GM18526 (cell line): ENCODE results near the gene PTTG1.

Source experiments
- POLR2A ChIP-seq: IDR thresholded peaks from 3 replicates; pipeline ENCODE4 v1.6.1; 2011; ENCODE audit not compliant: insufficient read length; ENCODE audit errors: extremely low read depth

Gene PTTG1

GRCh38 chr5:160471761-160472160 is 50.1 kb downstream of the PTTG1 start:
- no peak for TF ChIP-seq POLR2A

GRCh38 chr5:160472482-160472881 is 50.8 kb downstream of the PTTG1 start:
- no peak for TF ChIP-seq POLR2A

GRCh38 chr5:160473681-160474080 is 52.0 kb downstream of the PTTG1 start:
- TF ChIP-seq POLR2A, result no peak

- TF ChIP-seq POLR2A, result no peak
Observed at GRCh38 chr5:160474084-160474483, 52.4 kb downstream of the PTTG1 start.

- TF ChIP-seq POLR2A, result no peak
Observed at GRCh38 chr5:160475864-160476438, 54.3 kb downstream of the PTTG1 start.

- no peak for TF ChIP-seq POLR2A
Observed at GRCh38 chr5:160477266-160477970, 55.8 kb downstream of the PTTG1 start.

GRCh38 chr5:160478163-160478562 is 56.5 kb downstream of the PTTG1 start:
- TF ChIP-seq POLR2A, result no peak
